ENCODE data around the gene PCARE. TPM values are rescaled to one million over a fixed set of nuclear protein-coding genes. Genes with fewer than 3 reads are reported as not detected.

PCARE gene
- total and polyA plus RNA-seq, 4 donors: 0.01 to 0.09 (median 0.04) TPM; not detected in 1

GRCh38 chr2:29114946-29115609 lies 40.8 kb upstream of the PCARE start, which contains the start of gene CLIP4:
CLIP4 (plus strand) TSS chr2:29115415; CDS start chr2:29121389, 5,974 bp downstream.
- peaks cover 0 to 13% (median 6%) of the 10 kb centered on the region in 5 donors for H3K4me1 ChIP-seq (ENCODE audit: control insufficient read depth in 5 of 5, insufficient read depth in 5 of 5, low read length in 5 of 5)
- peak within 1 kb of the TSS; percentile 93 to 96 for H3K27ac ChIP-seq (ENCODE audit: low read depth in 1 of 2, low read length in 1 of 2)
- TF ChIP-seq, protein P1, sequence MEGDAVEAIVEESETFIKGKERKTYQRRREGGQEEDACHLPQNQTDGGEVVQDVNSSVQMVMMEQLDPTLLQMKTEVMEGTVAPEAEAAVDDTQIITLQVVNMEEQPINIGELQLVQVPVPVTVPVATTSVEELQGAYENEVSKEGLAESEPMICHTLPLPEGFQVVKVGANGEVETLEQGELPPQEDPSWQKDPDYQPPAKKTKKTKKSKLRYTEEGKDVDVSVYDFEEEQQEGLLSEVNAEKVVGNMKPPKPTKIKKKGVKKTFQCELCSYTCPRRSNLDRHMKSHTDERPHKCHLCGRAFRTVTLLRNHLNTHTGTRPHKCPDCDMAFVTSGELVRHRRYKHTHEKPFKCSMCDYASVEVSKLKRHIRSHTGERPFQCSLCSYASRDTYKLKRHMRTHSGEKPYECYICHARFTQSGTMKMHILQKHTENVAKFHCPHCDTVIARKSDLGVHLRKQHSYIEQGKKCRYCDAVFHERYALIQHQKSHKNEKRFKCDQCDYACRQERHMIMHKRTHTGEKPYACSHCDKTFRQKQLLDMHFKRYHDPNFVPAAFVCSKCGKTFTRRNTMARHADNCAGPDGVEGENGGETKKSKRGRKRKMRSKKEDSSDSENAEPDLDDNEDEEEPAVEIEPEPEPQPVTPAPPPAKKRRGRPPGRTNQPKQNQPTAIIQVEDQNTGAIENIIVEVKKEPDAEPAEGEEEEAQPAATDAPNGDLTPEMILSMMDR (IDR thresholded peaks at IDR 0.05; ENCODE audit: control extremely low read depth, extremely low read depth): no peak
- 2 to 6% methylated on average over 21 to 76 of the region's 76 CpGs for WGBS, 2 donors
- H3K36me3 ChIP-seq (ENCODE audit: control insufficient read depth in 4 of 4, insufficient read depth in 4 of 4, low read length in 4 of 4): no peaks in the 10 kb centered on the region
- H3K4me3 ChIP-seq: peak within 1 kb of the TSS; percentile 40
- ATAC-seq (ENCODE audit: insufficient read depth, low FRiP score) (peak; percentile 65), DNase-seq (peak; percentile 21 to 58 (median 41))
- H3K9ac ChIP-seq (ENCODE audit: insufficient read depth in 1 of 2, low read length in 2 of 2): peak within 1 kb of the TSS; percentile 64 to 82
- H3K9me3 ChIP-seq (ENCODE audit: control insufficient read depth in 4 of 4, insufficient read depth in 3 of 4, low read length in 3 of 4): no peaks in the 10 kb centered on the region
- peaks cover 0 to 10% (median 0%) of the 10 kb centered on the region in 3 donors for H3K27me3 ChIP-seq (ENCODE audit: control insufficient read depth in 3 of 3, insufficient read depth in 3 of 3, low read length in 2 of 3)

- H3K9me3 ChIP-seq (ENCODE audit: control insufficient read depth in 4 of 4, insufficient read depth in 3 of 4, low read length in 3 of 4): no peaks in the 10 kb centered on the region
- H3K9ac ChIP-seq (ENCODE audit: insufficient read depth in 1 of 2, low read length in 2 of 2): no peak overlapping the region
Measured at GRCh38 chr2:29114586-29114945, 40.2 kb upstream of the PCARE start.

GRCh38 chr2:29113891-29114321 lies 39.6 kb upstream of the PCARE start:
- 28 to 30% methylated on average over 4 of the region's 4 CpGs for WGBS, 2 donors
- DNase-seq (no peak), ATAC-seq (ENCODE audit: insufficient read depth, low FRiP score) (peak; percentile 54)
- H3K9me3 ChIP-seq (ENCODE audit: control insufficient read depth in 4 of 4, insufficient read depth in 3 of 4, low read length in 3 of 4): no peaks in the 10 kb centered on the region
- peak overlapping the region in 1 of 2 donors; percentile 96 for H3K27ac ChIP-seq (ENCODE audit: low read depth in 1 of 2, low read length in 1 of 2)
- no peaks in the 10 kb centered on the region for H3K36me3 ChIP-seq (ENCODE audit: control insufficient read depth in 4 of 4, insufficient read depth in 4 of 4, low read length in 4 of 4)
- H3K9ac ChIP-seq (ENCODE audit: insufficient read depth in 1 of 2, low read length in 2 of 2): no peak overlapping the region
- no peak overlapping the region for H3K4me3 ChIP-seq
- TF ChIP-seq, protein P1 (IDR thresholded peaks at IDR 0.05; ENCODE audit: control extremely low read depth, extremely low read depth): no peak
- peaks cover 0 to 13% (median 4%) of the 10 kb centered on the region in 5 donors for H3K4me1 ChIP-seq (ENCODE audit: control insufficient read depth in 5 of 5, insufficient read depth in 5 of 5, low read length in 5 of 5)
- H3K27me3 ChIP-seq (ENCODE audit: control insufficient read depth in 3 of 3, insufficient read depth in 3 of 3, low read length in 2 of 3): peaks cover 0 to 9% (median 0%) of the 10 kb centered on the region in 3 donors

More at GRCh38 chr2:29114586-29114945, 40.2 kb upstream of the PCARE start:
- TF ChIP-seq, protein P1 (IDR thresholded peaks at IDR 0.05; ENCODE audit: control extremely low read depth, extremely low read depth): no peak
- ATAC-seq (ENCODE audit: insufficient read depth, low FRiP score): no peak
- no peak for DNase-seq
- Histone ChIP-seq H3K27ac (ENCODE audit: low read depth in 1 of 2, low read length in 1 of 2) (peak overlapping the region; percentile 14 to 96), H3K27me3 (ENCODE audit: control insufficient read depth in 3 of 3, insufficient read depth in 3 of 3, low read length in 2 of 3) (peaks cover 0 to 9% (median 0%) of the 10 kb centered on the region in 3 donors), H3K4me1 (ENCODE audit: control insufficient read depth in 5 of 5, insufficient read depth in 5 of 5, low read length in 5 of 5) (peaks cover 0 to 13% (median 6%) of the 10 kb centered on the region in 5 donors), H3K36me3 (ENCODE audit: control insufficient read depth in 4 of 4, insufficient read depth in 4 of 4, low read length in 4 of 4) (no peaks in the 10 kb centered on the region), H3K4me3 (peak overlapping the region; percentile 16)
- WGBS, 2 donors: 84 to 87% methylated on average over 10 of the region's 10 CpGs

All from lung (tissue), 12 donors.